Measurements from ENCODE around the gene PRICKLE2.
"Not testable (repeated sequence)": the region's sequence is repeated elsewhere in the genome, so short reads cannot be mapped to it uniquely, and the experiment has no call there.

PRICKLE2 gene

GRCh38 chr3:64093825-64094712 lies 131.2 kb downstream of the PRICKLE2 start:
- DNase-seq = no peak

- DNase-seq = no peak
Measured at GRCh38 chr3:64093211-64093610, 132.1 kb downstream of the PRICKLE2 start.

- DNase-seq = no peak
Measured at GRCh38 chr3:64091501-64091900, 133.8 kb downstream of the PRICKLE2 start.

- not testable (repeated sequence) for DNase-seq
Measured at GRCh38 chr3:64089386-64089785, 135.9 kb downstream of the PRICKLE2 start.

GRCh38 chr3:64088408-64089205 lies 136.7 kb downstream of the PRICKLE2 start:
- no peak for DNase-seq

GRCh38 chr3:64086479-64087252 lies 138.6 kb downstream of the PRICKLE2 start:
- no peak for DNase-seq

GRCh38 chr3:64084640-64085039 lies 140.6 kb downstream of the PRICKLE2 start:
- no peak for DNase-seq

GRCh38 chr3:64083575-64083974 lies 141.7 kb downstream of the PRICKLE2 start:
- DNase-seq = no peak

- DNase-seq = no peak
Measured at GRCh38 chr3:64082961-64083541, 142.2 kb downstream of the PRICKLE2 start.

- DNase-seq = no peak
Measured at GRCh38 chr3:64082411-64082810, 142.9 kb downstream of the PRICKLE2 start.

GRCh38 chr3:64081235-64081630 lies 144.0 kb downstream of the PRICKLE2 start:
- no peak for DNase-seq

GRCh38 chr3:64080616-64081234 lies 144.5 kb downstream of the PRICKLE2 start:
- no peak for DNase-seq

GRCh38 chr3:64079369-64080150 lies 145.7 kb downstream of the PRICKLE2 start:
- DNase-seq = no peak

- no peak for DNase-seq
Measured at GRCh38 chr3:64078966-64079365, 146.3 kb downstream of the PRICKLE2 start.

GRCh38 chr3:64074895-64075679 lies 150.2 kb downstream of the PRICKLE2 start:
- DNase-seq = no peak

- no peak for DNase-seq
Measured at GRCh38 chr3:64074060-64074459, 151.2 kb downstream of the PRICKLE2 start.

- no peak for DNase-seq
Measured at GRCh38 chr3:64073158-64073761, 152.0 kb downstream of the PRICKLE2 start.

- no peak for DNase-seq
Measured at GRCh38 chr3:64072126-64072525, 153.1 kb downstream of the PRICKLE2 start.

GRCh38 chr3:64070704-64071103 lies 154.6 kb downstream of the PRICKLE2 start:
- no peak for DNase-seq
